Right forelimb (tissue), 1 donor: ENCODE results near the gene C1orf52.
"Not testable (repeated sequence)": the region's sequence is repeated elsewhere in the genome, so short reads cannot be mapped to it uniquely, and the experiment has no call there.

Source experiments
- DNase-seq: peaks from one replicate; pipeline ENCODE4 v3.0.0-alpha.2; 2018

The C1orf52 gene

DNA sequence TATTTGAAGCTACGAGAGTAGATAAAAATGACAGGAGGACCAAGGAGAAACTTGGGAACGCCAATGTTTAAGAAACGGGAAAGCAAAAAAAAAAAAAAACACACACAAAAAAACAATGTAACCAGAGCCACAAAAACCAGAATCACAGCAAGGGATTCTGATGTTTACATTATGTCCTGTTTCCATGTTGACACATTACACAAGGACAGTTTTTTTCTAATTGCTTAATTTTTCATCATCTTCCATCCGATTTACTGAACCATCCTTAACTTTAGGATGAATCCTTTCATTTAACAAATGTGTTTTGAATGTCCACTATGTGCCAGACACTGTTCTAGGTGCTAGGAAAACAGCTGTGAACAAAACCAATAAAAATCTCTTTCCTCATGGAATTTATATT is 18.3 kb upstream of the C1orf52 start:
- DNase-seq, result no peak

DNA sequence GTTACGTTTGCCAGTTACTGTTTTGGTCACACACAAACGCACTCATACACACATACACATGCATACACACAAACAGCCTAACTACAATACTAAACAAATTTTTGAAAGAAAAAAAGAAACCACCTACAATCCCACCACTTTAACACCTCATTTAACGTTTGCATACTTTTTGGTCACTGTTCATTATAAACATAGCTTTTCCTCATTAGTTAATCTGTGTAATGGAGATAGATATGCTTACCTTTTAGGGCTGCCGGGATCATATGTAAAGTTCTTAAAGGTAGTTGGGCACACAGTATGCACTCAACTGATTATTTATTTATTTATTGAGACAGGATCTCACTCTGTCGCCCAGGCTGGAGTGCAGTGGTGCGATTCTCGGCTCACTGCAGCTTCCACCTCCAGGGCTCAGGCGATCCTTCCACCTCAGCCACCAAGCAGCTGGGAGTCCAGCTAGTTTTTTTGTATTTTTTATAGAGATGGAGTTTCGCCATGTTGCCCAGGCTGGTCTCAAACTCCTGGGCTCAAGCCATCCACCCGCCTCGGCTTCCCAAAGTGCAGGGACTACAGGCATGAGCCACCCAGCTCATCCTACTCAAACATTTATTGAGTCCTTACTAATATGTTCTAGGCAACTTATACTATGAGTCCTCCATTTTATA is 17.6 kb upstream of the C1orf52 start:
- DNase-seq, result no peak

DNA sequence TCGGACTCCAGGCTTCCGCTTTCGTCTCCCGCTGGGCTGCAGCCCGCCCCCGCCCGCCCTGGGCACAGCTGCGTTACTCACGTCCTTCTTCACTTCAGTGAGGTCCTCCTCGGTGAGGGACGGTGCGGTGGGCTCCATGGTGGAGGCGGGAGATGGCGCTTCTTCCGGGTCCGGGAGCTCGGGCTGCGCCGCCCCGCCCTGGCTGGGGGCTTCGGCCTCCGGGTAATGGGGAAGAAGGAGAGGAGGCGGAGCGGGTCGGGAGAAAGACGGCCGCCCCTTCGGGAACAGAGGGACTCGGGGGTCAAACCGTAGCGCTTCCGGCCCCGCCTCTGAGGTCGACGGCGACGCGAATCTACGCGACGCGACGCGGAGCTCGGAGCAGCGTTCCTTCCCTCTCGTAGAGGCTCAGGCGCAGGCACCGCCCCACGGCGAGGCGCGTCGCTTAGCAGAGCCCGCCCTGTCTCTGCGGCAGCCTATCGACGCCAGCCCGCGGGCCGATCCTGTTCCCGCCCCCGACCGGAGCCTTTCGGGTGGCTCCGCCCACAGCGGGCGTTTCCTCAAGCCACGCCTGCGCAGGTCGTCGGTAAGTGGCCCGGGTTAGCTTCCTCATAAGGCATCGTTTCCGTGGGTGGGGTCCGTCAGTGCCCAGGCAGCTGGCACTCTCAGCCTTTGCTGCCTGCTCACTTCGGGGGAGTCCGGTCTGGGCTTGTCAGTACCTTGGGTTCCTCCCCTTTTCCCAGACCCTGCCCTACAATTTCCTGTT is 16.9 kb upstream of the C1orf52 start, which contains the start of gene BCL10:
Gene BCL10 (minus strand): TSS at position 418 of the 763 bp plus-strand sequence. CDS start 280 bp downstream, at position 138.
- DNase-seq, result peak; percentile 98

DNA sequence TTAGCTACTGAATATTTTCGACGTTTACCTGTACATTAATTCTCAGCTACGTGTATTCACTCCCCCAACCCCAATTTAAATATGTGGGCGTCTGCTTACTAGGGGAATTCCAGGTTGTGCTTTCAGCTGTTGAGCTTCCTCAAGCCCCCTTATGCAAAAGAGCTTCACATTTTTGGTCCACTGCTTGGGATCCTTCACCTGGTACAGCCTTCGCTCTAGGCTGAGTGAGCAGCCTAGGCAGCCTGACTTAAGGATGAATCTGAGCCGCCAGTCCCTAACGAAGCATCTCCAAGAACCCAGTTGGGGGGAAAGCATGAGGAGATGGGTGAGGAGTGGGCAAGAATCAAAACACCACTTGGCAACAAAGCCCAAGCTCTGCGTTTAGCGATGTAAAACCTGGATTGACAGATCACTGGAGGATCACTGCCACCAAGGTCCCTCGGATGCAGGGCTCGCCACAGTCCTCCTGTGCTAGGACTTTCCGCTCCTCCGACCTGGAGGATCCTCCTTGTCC is 16.3 kb upstream of the C1orf52 start:
- DNase-seq, result no peak

DNA sequence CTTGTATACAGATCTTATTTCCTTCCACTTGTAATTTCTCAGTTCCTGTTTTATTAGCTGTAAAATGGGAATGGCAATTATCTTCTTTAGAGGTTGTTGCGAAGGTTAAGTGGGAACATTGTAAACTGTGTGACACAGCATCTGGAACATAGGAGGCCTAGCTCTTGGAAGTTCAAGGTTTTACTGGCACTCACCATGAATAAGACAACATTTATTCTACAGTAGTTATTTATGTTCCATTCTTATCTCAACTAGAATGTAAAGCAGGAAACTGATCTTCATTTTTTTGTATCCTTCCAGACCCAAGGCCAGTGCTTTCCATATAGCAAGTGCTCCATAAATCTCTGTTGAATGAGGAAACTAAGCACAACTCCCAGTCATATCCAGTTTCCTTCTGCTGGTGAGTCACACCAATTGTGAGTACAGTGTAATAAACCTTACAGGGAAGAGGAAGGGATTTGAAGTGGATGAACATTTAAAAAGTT is 15.5 kb upstream of the C1orf52 start:
- no peak for DNase-seq

DNA sequence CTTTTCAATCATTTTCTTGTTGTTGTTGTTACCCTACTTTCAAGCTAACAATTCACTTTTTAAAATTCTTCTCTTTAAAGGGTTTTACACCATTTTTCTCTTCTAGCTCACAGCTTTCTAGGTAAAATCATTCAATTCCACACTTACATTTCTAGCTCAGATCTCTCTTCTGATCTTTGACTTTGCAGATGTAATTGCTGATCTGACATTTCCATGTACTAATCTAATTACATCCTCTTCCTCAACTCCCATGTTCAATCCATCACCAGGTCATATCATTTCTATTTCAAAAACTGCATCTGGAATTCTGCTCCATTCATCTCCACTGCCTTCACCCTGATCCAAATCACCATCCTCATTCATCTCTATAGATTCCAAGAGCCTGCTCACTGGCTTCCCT is 13.9 kb upstream of the C1orf52 start:
- DNase-seq, result no peak

DNA sequence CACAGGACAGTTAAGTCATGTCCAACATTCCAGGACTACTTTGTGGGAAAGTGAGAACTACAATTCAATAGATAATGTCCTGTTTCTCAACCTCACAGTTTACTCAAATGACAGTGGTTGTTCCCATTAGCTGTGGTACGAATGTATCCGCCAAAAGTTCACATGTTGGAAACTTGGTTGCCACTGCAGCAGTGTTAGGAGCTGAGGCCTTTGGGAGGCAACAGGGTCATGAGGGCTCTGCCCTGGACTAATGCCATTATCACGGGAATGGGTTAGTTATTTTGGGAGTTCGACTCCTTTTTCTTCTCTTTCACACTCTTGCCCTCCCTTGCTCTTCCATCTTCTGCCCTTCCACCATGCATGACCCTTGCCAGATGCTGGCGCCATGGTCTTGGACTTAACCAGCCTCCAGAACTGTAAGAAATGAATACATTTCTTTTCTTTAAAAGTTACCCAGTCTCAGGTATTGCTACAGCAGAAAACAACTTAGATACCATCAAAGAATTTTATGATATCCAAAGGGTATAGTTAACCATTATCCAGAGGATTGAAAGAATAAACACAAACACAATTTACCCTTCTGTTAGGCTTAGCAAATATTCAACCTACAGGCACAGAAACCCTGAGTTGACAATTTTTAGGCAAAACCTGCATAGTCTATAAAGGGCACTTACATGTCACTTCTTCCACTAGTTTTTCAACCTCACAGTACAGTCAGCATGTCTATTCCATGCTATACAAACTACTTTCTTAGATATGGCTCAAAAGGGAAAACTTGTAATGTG is 9.5 kb upstream of the C1orf52 start:
- no peak for DNase-seq

DNA sequence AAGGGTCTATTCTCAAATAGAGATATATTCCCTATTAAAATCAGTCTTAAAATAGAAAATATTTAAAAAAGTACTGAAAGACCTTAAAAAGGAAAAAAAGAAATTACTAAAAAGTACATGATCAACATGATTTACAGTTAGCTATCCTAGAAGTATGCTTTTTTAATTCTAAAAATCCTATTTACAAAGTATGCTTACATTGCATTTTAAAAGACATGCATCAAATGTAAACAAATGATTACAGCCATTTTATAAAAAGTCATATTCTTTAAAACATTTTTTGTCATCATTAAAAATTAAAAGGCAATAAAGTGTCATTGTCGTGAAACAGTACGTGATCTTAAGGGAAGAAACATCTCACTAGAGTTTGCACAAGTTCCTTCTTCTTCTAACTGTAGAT is 7.9 kb upstream of the C1orf52 start:
- DNase-seq, result no peak

DNA sequence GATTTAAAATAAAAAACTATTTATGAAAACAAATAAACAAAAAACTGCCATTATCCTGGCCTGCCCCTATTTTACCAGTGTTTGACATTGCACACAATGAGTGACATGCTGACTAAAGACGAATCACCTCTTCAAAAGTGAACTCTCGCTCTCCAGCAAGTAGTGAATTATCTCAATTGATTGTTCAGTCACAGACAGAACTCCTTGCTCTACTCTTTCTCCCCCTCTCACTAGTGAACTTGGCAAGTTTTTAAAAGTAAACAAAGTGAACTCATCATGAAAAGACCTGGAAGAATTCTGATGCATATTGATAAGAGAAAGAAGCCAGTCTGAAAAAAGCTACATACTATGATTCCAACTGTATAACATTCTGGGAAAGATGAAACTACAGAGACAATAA is 4.7 kb upstream of the C1orf52 start:
- DNase-seq, result no peak

DNA sequence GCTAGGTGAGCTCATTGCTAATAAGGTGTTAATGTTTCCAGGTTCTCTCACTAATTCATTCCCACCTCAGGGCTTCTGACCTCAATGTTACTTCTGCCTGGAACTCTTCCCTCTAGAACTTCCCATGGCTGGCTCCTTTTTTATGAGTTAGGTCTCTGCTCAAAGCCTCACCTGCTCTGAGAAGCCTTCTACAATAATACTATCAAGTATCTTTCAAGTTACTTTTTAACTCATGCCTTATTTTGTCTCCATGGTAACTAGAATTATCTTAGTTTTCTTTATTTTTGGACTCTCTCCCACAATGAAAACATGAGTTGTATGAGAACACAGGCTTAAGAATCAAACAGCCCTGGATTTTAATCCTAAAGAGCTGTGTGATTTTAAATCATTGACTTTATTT is 3.5 kb upstream of the C1orf52 start:
- DNase-seq, result no peak

DNA sequence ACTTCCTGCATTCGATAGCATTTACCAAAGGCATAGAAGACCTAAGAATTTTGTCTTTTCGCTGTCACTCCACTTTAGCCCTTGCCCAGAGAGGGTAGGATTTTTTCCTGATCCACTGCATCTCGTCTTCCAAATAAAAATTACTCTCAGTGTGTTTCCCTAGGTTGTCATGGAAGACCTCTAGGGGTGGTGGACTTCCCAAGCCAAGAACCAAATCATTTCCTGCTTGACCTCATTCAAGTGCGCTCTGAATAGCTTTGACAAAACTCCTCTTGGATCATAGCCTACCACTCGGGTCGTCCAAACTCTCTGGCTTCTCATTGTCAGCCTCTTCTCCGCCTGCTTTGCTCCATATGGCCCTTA is 431 bp upstream of the C1orf52 start:
- DNase-seq, result no peak

DNA sequence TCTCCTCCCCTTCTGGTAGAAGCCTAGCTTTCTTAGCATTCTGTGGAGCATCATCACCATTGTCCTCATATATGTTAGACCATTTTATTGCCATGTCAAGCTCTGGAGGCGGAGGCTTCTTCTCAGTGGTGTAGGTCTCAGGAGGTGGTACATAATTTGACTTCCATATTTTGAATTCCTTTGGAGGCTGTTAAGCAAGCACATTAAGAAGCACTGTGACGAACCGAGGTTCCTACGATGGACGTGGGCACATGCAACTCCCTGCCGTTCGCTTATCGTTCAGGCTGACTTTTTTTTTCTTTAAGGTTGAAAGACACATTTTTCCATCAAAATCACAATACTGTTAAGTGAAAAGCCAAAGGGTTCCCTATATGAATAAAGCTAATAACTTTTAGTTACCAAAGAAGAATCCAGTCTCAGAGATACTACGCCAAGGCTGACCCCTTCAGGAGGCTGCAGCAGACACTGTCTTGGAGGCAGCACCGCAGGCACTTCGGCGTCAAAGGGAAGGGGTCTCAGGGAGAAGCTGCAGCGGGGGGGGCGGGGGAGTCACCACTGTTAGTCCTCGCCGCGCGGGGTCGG is 835 bp downstream of the C1orf52 start:
- no peak for DNase-seq

DNA sequence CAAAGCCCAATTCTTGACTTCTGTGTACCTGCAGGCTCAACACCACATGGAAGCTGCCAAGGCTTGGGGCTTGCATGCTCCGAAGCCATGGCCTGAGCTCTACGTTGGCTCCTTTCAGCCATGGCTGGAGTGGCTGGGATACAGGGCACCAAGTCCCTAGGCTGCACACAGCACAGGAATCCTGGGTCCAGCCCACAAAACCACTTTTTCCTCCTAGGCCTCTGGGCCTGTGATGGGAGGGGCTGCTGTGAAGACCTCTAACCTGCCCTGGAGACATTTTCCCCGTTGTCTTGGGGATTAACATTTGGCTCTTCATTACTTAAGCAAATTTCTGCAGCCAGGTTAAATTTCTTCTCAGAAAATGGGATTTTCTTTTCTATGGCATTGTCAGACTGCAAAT is 10.4 kb downstream of the C1orf52 start:
- DNase-seq, result not testable (repeated sequence)

DNA sequence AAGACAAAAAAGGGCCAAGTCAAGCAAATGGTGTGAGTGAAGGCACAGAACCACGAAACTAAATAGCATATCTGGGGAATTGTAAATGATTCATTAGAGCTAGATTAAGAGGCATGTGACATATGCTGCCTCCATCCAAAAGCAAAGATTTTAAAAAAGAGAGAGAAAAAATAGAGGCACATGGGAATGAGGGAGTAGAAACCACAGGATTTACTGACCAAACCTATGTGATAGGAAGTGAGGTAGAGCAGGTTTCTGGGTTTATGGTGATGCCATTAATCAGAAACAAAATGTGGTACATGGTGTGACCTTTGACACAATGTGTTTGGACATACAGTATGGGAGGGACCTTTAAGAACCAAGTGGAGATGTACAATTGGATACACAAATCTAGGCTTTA is 13.6 kb downstream of the C1orf52 start:
- no peak for DNase-seq

DNA sequence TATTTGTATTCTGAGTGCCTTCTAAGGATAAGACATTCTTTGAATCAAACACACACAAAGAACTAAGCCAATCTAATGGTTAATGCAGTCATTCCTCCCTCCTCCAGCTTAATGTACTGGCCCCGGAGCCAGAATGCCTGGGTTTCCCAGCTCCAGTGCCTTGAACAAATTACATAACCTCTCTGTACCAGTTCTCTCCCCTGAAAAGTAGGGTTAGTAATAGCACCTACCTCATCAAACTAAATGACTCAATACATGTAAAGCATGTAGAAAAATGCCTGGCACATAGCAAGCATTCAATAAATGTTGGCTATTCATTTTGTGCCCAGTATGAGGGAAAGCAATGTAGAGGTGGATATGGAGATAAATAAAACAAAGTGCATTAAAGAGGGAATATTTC is 14.0 kb downstream of the C1orf52 start:
- DNase-seq, result no peak

DNA sequence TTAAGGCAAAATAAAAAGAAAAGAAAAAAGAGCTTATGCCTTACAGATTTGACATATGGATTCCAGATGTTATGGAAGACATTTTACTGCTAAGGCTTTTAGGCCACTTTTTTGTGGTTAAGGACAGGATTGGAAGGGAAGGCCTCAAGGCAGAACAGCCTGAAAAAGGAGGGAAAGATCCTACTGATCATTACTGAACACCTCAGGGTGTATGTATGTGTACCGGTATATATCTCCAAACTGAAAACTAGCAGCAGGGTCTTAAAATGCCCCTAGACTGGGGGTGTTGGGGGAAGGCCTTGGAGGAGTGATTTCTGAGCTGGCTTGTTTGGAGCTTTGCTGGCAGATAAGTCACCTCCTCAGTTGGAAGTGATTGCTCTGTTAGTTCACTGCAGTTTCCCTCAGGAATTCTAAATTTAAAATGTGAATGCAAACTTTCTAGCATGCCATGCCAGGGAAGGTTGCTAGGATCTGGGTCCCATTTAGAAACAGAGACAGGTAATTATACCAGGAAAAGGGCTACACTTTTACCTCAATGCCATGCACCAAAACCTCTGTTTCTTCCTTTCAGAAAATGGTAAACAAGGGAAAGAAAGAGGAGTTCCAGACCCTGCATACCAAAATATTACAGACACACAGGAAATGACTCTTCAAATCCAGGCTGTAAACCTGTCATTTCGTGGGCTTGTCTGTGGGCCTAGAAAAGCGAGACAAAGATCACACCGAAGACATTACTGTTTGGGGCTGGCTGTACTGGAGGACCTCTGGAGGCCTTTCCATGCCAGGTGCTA is 15.0 kb downstream of the C1orf52 start:
- DNase-seq, result peak; percentile 56

DNA sequence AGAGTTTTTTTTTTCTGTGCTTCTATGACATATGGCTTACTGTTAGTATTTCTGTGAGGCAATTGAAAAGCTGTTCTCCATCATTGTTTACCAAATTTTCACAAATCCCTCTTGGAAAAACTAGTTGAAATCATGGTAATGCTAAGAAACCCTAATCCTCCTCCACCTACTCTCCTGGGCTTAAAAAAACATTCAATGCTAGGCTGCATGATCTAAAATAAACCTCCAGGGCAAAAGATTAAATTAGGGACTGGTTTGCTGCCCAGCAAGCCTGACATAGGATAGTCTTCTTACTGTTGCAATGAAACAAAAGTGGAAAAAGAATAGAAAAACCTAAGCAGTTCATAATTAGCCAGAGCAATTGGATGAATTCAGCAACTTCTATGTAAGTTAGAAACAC is 16.1 kb downstream of the C1orf52 start:
- no peak for DNase-seq

DNA sequence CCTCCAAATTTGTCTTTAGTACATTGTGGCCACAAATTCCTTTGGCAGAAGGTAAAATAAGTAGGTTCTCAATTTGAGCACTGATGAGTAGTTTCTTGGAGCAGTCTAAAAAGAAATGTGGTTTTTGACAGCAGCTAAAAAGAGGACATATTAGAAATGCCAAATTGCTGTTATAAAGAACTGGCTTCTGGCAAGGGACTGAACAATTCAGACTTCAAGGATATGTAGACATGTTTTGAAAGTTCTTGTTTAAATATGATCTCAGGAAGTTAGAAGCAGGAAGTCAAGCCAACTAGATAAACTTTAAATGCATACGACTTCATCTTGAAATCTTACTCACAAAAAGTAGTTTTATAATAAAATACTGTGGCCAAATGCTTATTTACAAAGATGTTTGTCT is 18.8 kb downstream of the C1orf52 start:
- no peak for DNase-seq

DNA sequence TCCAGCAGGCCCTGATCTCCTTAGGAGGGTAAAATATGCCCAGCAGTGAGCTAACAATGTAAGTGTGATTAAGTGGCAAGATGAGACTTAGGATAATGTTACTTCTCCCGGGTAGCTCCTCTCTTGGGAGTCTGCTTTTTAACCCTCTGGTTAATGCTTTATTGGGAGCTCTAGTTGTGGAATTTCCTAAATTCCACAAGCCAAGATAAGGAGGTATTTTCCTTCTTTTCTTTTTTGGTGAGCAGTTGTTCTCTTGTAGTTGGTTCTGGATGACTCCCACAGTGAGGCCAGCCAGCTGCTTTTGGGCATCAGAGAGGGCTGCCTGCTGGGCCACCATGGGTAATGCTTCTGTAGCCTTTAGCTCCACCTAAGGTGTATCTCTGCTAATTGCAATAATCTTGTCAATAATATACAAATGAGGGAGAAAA is 19.3 kb downstream of the C1orf52 start:
- no peak for DNase-seq

DNA sequence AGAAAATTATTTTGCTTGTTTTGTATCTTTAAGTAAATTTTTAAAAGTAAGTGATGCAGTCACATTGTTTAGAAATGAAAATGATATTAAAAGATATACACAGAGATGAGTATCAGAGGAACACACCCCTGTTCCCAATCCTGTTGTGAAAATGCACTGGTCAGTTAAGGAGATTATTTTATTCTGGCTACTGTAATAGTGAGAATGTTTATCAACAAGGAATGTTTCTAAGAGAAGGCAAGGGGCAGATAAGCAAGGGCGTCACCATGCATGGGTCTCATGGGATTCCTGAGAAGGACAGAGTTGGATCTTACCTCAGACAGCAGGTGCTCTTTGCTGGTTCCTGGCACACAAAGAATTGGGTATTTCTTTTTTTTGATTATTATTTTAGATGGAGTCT is 21.8 kb downstream of the C1orf52 start:
- DNase-seq, result no peak

DNA sequence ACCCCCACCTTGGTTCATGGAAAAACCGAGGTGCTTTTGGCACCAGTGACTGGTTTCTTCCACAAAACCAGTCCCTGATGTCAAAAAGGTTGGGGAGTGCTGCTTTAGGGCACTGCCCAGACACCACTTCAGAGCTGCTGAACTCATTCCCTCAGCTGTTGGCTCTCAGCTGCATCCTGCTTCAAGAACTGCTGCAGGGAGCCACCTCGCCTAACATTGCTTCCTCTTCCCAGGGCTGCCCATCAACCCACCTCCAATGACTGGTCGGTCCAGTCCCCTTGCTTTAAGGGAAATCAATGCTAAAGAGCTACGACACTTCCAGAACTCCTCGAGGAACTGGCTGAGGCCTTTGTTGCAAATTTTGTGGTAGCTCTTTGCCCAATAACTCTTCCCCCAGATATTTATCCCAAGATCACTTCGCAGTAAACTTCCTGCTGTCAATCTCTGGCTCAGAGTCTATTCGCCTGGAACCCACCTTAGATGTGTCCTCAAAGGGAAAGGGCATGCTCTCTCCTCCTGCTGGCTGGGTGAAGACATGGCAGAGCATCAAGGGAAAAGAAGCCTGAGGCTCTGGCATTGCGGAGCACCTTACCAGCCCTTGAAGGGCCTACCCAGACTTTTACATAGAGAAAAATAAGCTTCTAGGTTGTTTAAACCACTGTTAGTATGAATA is 29.0 kb downstream of the C1orf52 start:
- DNase-seq, result no peak
